ENCODE results near the gene TIAM2. TPM values are rescaled to one million over a fixed set of nuclear protein-coding genes. Genes with fewer than 3 reads are reported as not detected.
"Not testable (repeated sequence)": the region's sequence is repeated elsewhere in the genome, so short reads cannot be mapped to it uniquely, and the experiment has no call there.

The TIAM2 gene
- total RNA-seq, 2 donors from 2014 or later = 5.1 to 6.7 TPM

GRCh38 chr6:155090166-155090565, 95.1 kb downstream of the TIAM2 start:
- Histone ChIP-seq H3K27ac (no peak overlapping the region), H3K9me3 (no peaks in the 10 kb centered on the region), H3K4me1 (no peaks in the 10 kb centered on the region), H3K4me3 (no peak overlapping the region), H3K9ac (ENCODE audit: low read depth in 2 of 2, low read length in 2 of 2) (no peak overlapping the region), H3K27me3 (no peaks in the 10 kb centered on the region), H3K36me3 (no peaks in the 10 kb centered on the region)
- TF ChIP-seq CTCF (IDR thresholded peaks at IDR 0.05) = no peak
- DNase-seq = no peak
- intact Hi-C loops (cut with DNase I) = no loop called here

- Histone ChIP-seq H3K36me3 (no peaks in the 10 kb centered on the region), H3K4me1 (no peaks in the 10 kb centered on the region), H3K4me3 (no peak overlapping the region), H3K9me3 (no peaks in the 10 kb centered on the region), H3K27me3 (no peaks in the 10 kb centered on the region), H3K27ac (no peak overlapping the region), H3K9ac (ENCODE audit: low read depth in 2 of 2, low read length in 2 of 2) (no peak overlapping the region)
- intact Hi-C loops (cut with DNase I) = no loop called here
- no peak for DNase-seq
- TF ChIP-seq CTCF (IDR thresholded peaks at IDR 0.05) = no peak
These were observed 96.6 kb downstream of the TIAM2 start for GRCh38 chr6:155091756-155092155.

GRCh38 chr6:155093430-155093829, 98.3 kb downstream of the TIAM2 start:
- H3K9ac ChIP-seq (ENCODE audit: low read depth in 2 of 2, low read length in 2 of 2) = no peak overlapping the region
- H3K4me1 ChIP-seq = no peaks in the 10 kb centered on the region
- no peak overlapping the region for H3K27ac ChIP-seq
- intact Hi-C loops (cut with DNase I) = no loop called here
- H3K27me3 ChIP-seq = no peaks in the 10 kb centered on the region
- no peak for DNase-seq
- H3K36me3 ChIP-seq = no peaks in the 10 kb centered on the region
- H3K4me3 ChIP-seq = no peak overlapping the region
- no peak for TF ChIP-seq CTCF (IDR thresholded peaks at IDR 0.05)
- H3K9me3 ChIP-seq = no peaks in the 10 kb centered on the region

- Histone ChIP-seq H3K36me3 (no peaks in the 10 kb centered on the region), H3K4me3 (no peak overlapping the region), H3K27me3 (no peaks in the 10 kb centered on the region), H3K9me3 (no peaks in the 10 kb centered on the region), H3K27ac (no peak overlapping the region), H3K9ac (ENCODE audit: low read depth in 2 of 2, low read length in 2 of 2) (no peak overlapping the region), H3K4me1 (no peaks in the 10 kb centered on the region)
- DNase-seq = no peak
- intact Hi-C loops (cut with DNase I) = no loop called here
- TF ChIP-seq CTCF (IDR thresholded peaks at IDR 0.05) = no peak
These were observed 105.0 kb downstream of the TIAM2 start for GRCh38 chr6:155100087-155100486.

- Histone ChIP-seq H3K27ac (no peak overlapping the region), H3K4me1 (no peaks in the 10 kb centered on the region), H3K4me3 (no peak overlapping the region), H3K36me3 (no peaks in the 10 kb centered on the region), H3K9ac (ENCODE audit: low read depth in 2 of 2, low read length in 2 of 2) (no peak overlapping the region), H3K27me3 (no peaks in the 10 kb centered on the region), H3K9me3 (no peaks in the 10 kb centered on the region)
- intact Hi-C loops (cut with DNase I) = no loop called here
- no peak for TF ChIP-seq CTCF (IDR thresholded peaks at IDR 0.05)
- no peak for DNase-seq
These were observed 105.5 kb downstream of the TIAM2 start for GRCh38 chr6:155100591-155100990.

- H3K4me1 ChIP-seq; H3K27me3 ChIP-seq; H3K4me3 ChIP-seq; H3K27ac ChIP-seq; H3K9ac ChIP-seq (ENCODE audit: low read depth in 2 of 2, low read length in 2 of 2); H3K9me3 ChIP-seq; DNase-seq; H3K36me3 ChIP-seq; intact Hi-C loops (cut with DNase I): not testable (repeated sequence)
These were observed 108.0 kb downstream of the TIAM2 start for GRCh38 chr6:155103083-155103645.
